Cardiac septum (tissue), 1 donor: Measurements from ENCODE around the gene TMEM117. TPM values are rescaled to one million over a fixed set of nuclear protein-coding genes. Genes with fewer than 3 reads are reported as not detected.
"Not testable (repeated sequence)": the region's sequence is repeated elsewhere in the genome, so short reads cannot be mapped to it uniquely, and the experiment has no call there.

Experiments
- DNase-seq: peaks from one replicate; pipeline ENCODE4 v3.0.0-alpha.2; 2020; ENCODE audit warnings: low spot score
- intact Hi-C: fragments of 100-400 bp; cut with DNase I; formaldehyde crosslinking; loops from one replicate; pipeline ENCODE4 v1.14.0; 2022
- total RNA-seq: library from RNA; stranded (reverse); fragmentation: NEBNext Ultra II Directional; extraction: Animal tissue kit (Norgen Biotek cat#: 25700); gene quantifications from one replicate; pipeline ENCODE4 v1.2.1, GENCODE V29; 2021
- donor health status: DM: no; HTN: no; CAD: no.

TMEM117 gene
- total RNA-seq, 1 donor from 2014 or later: 7.5 TPM

DNA sequence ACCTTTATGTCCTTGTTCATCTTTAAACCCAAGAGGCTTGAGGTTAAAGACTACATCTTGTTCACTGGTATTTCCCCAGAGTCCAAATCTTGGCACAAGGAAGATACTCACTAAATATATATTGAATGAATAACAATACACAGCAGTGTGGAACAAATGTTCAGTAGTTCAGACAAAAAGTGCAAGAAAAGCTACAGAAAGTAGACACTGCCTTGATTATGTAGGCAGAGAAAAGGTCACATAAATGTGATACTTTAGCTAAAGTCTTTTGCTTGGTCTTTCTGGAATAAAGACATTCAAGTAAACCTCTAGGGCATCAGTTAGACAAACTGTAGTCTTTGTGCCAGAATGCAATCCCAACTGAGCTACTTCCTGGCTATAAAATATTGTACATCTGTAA lies 157.0 kb downstream of the TMEM117 start:
- DNase-seq: no peak
- intact Hi-C loops: no loop called here

GRCh38 chr12:44000309-44000952 lies 164.6 kb downstream of the TMEM117 start:
- intact Hi-C loops: no loop called here
- DNase-seq: no peak

DNA sequence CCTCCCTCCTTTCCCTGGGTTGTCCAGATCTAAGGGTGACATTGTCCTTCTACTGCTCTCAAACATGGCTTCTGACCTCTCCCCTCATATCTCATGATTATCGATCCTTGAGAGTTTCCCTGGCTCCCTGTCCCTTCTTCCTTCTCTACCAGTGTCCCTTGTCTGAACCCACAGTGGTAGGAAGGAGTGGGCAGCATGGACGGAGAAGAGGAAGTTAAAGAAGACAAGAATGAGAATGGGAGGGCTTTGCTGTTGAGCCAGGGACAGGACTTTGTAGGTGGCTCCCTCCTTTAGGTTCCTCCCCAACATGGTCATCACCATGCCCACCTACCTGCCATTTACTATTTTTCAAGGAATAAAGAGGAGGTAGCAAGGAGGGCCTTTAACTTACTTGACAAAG lies 166.7 kb downstream of the TMEM117 start:
- intact Hi-C loops: no loop called here
- DNase-seq: no peak

- DNase-seq: no peak
- intact Hi-C loops: no loop called here
Measured at GRCh38 chr12:44003721-44004120, 167.8 kb downstream of the TMEM117 start.

- intact Hi-C loops: no loop called here
- no peak for DNase-seq
Measured at GRCh38 chr12:44015333-44015941, 179.6 kb downstream of the TMEM117 start.

DNA sequence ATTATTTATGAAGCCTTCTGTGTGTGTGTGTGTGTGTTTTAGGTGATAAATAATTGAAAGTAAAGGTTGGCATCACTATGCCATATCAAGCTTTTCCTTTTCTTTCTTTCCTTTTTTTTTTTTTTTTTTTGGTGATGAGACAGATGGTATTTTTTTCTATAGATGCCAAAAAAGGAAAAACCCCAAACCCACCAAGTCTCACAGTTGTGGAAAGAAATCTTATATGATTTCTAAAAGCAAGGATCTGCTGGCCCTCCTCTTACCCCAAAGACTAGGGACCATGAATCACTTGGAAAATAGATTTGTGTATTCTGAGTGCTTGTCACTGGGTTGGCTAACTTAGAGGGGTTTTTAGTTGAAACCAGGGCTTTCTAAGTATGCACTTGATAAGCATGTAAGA lies 181.3 kb downstream of the TMEM117 start:
- DNase-seq: no peak
- intact Hi-C loops: no loop called here

DNA sequence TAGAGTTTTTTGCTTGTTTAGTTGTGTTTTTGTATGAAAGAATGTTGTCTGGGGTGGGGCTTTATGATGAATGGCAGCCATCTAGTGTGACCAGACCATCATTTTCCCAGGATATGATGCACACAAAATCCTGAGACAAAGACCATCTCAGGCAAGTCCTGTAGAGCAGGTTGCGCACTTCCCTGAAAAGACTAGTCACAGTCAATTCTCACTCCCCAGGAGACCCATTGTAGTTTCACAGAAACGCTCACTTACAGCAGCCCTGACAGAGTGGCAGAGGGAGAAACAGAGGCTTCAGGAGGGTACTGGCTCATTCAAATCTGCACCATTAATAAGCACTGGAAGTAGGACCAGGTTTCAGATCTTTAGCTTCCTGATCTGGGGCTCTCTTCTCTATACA lies 183.2 kb downstream of the TMEM117 start:
- intact Hi-C loops: no loop called here
- no peak for DNase-seq

DNA sequence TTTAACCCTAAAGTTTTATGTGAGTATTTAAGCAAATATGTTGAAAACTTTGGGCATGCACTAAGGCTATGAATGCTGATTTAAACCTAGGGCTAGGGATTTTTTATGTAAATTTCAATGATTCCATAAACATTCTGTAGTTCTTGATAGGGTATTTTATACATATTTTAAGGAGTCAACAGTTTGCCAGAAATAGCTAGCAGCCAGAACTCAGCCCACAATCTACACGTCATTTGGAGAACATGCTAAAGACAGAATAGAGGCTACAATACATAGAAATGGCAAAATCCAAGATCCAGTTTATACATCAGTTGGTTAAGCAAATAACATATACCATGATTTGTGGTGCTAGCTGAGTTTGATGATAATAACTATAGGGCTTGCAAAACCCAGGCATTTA lies 184.7 kb downstream of the TMEM117 start:
- DNase-seq: no peak
- intact Hi-C loops: no loop called here

DNA sequence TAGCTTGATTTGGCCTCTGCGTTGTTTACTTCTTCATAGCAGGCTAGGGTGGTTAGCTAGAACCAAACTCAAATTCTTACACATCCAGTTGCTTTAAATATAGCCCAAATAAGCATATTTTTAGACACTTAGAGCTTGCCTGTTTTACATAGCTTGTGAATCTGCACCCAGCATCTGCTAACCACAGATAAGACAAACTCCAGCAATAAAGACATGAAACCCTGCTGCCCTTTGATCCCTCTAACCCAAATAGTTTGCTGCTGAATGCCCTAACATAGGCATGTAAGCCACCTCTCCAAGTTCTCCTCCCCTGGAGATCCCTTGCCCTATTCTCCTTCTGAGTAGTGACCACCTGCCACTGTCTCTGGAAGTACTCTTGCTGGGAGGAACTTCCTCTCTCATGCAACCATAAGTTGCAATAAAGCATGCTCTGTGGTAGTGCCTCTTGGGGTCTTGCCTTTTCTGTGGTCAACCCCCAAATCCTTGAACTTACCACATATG lies 185.6 kb downstream of the TMEM117 start:
- DNase-seq: no peak
- intact Hi-C loops: no loop called here

GRCh38 chr12:44025499-44025898 lies 189.6 kb downstream of the TMEM117 start:
- intact Hi-C loops: no loop called here
- DNase-seq: no peak

DNA sequence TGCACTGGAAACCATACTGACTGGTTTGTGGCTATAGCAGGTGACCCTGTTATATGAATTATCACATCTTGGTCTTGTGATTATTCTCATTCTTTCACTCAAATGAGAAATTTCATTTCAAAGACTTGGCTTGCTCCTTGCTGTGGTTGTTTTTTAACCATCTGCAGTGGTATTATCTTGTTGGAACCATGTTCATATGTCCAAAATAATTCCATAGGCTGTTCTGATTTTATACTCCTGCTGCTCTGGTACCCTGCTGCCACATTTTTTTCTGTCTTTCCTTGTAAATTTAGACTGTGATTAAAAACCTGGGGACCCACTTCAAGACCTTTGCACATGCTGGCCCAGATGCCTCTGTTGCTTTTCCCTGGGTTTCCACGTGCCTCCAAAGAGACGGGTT lies 190.2 kb downstream of the TMEM117 start:
- intact Hi-C loops: no loop called here
- no peak for DNase-seq

- intact Hi-C loops, DNase-seq: not testable (repeated sequence)
Measured at GRCh38 chr12:44026926-44027325, 191.0 kb downstream of the TMEM117 start.

GRCh38 chr12:44029194-44029593 lies 193.3 kb downstream of the TMEM117 start:
- intact Hi-C loops: no loop called here
- DNase-seq: no peak

- intact Hi-C loops: no loop called here
- no peak for DNase-seq
Measured at GRCh38 chr12:44031472-44032185, 195.7 kb downstream of the TMEM117 start.

DNA sequence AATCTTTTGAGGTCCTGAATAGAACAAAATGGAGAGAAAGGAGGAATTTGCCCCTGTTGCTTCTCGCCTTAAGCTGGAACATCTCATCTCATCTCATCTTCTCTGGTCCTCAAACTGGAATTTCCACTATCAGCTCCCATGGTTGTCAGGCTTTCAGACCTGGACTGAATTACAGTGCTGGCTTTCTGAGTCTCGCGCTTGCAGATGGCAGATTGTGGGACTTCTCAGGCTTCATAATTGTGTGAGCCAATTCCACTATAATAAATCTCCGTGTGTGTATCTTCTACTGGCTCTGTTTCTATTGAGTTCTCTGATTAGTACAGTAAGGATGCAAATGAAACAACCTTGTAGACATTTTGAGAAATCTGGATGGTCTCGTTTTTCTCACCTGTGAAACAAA lies 199.0 kb downstream of the TMEM117 start:
- DNase-seq: no peak
- intact Hi-C loops: no loop called here

GRCh38 chr12:44036875-44037443 lies 201.1 kb downstream of the TMEM117 start:
- intact Hi-C loops: no loop called here
- DNase-seq: no peak

DNA sequence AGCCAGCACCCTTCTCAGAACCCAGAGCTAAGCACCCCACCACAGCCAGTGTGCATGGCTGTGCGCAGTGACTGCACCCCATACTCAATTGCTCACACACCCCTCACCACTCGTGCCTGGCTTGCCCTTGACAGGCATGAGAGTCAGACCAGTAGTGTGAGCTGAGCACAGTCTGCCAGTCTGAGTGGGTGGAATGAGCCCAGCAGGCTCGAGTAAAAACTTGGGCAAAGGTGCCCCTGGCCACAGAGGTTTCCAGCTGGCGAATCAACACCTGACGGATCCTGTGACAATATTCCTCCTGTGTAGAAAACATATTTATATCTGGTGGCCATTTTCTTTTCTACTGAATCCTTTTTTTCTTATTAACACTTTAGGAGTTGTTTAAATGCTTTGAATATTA lies 202.5 kb downstream of the TMEM117 start:
- intact Hi-C loops: no loop called here
- no peak for DNase-seq

GRCh38 chr12:44044491-44044890 lies 208.6 kb downstream of the TMEM117 start:
- DNase-seq, intact Hi-C loops: not testable (repeated sequence)

- no peak for DNase-seq
- intact Hi-C loops: no loop called here
Measured at GRCh38 chr12:44046732-44047417, 211.0 kb downstream of the TMEM117 start.

DNA sequence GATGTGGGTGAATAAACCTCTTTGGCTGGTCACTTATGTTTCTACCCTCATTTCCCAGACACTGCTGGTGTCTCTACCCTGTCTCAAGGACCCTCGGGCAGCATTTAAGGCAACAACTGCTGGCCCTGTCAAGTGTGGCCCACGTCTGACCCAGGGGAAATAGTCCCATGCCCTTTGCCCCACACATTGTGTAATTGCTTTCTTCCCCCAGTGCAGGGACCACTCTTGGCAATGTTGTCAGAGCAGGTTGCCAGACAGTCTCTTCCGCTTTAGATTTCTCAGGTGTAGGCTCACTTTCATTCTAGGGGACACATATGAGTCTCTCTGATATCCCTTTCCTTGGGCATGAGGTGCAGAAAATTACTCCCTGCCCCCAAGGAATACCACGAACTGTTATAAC lies 216.7 kb downstream of the TMEM117 start:
- intact Hi-C loops: no loop called here
- DNase-seq: no peak
